HG03442 (cell line): ENCODE measurements around the gene COG5.

ENCODE experiments used
- ATAC-seq: cut with Tn5 transposase; IDR thresholded peaks from one replicate; pipeline ENCODE4 v1.9.1; 2021; ENCODE audit warnings: mild to moderate bottlenecking, moderate library complexity; ENCODE audit not compliant: unreplicated experiment

Gene COG5

GRCh38 chr7:107201795-107202450 lies 361.8 kb downstream of the COG5 start:
- no peak for ATAC-seq

- no peak for ATAC-seq
These were observed 366.7 kb downstream of the COG5 start for GRCh38 chr7:107196834-107197610.

- ATAC-seq = no peak
These were observed 369.7 kb downstream of the COG5 start for GRCh38 chr7:107194052-107194451.

- no peak for ATAC-seq
These were observed 373.6 kb downstream of the COG5 start for GRCh38 chr7:107190090-107190489.

- ATAC-seq = no peak
These were observed 375.9 kb downstream of the COG5 start for GRCh38 chr7:107187774-107188173.

GRCh38 chr7:107186240-107186639 lies 377.5 kb downstream of the COG5 start:
- ATAC-seq = no peak

GRCh38 chr7:107185716-107186115 lies 378.0 kb downstream of the COG5 start:
- no peak for ATAC-seq

GRCh38 chr7:107181172-107181571 lies 382.5 kb downstream of the COG5 start:
- no peak for ATAC-seq

GRCh38 chr7:107180378-107180777 lies 383.3 kb downstream of the COG5 start:
- ATAC-seq = no peak

- ATAC-seq = no peak
These were observed 384.2 kb downstream of the COG5 start for GRCh38 chr7:107179326-107180164.

GRCh38 chr7:107173691-107174406 lies 389.9 kb downstream of the COG5 start:
- peak; percentile 65 for ATAC-seq

GRCh38 chr7:107173191-107173590 lies 390.5 kb downstream of the COG5 start:
- ATAC-seq = no peak

- ATAC-seq = no peak
These were observed 391.3 kb downstream of the COG5 start for GRCh38 chr7:107172276-107173032.

- no peak for ATAC-seq
These were observed 392.2 kb downstream of the COG5 start for GRCh38 chr7:107171496-107171895.

GRCh38 chr7:107170051-107170915 lies 393.4 kb downstream of the COG5 start:
- no peak for ATAC-seq

- ATAC-seq = peak; percentile 22
These were observed 394.3 kb downstream of the COG5 start for GRCh38 chr7:107169120-107170050.

- peak; percentile 82 for ATAC-seq
These were observed 395.2 kb downstream of the COG5 start, which contains the start of gene HBP1 for GRCh38 chr7:107168233-107169119. TSS of gene HBP1 (plus strand) at chr7:107169003. CDS start at chr7:107179894, 10,891 bp downstream.
